Sigmoid colon (tissue), 7 donors: ENCODE data around the gene PAPLN. TPM values are rescaled to one million over a fixed set of nuclear protein-coding genes. Genes with fewer than 3 reads are reported as not detected.

Source experiments
- DNase-seq: peaks from one replicate; pipeline ENCODE4 v3.0.0-alpha.2; 2019
- H3K27ac ChIP-seq, 4 donors: fragments of 200-600 bp; sonication (generic); one replicate each; pipeline ENCODE4 v1.5.1; 2016 to 2019; ENCODE audit warnings: mild to moderate bottlenecking in 1 of 4
- H3K27me3 ChIP-seq, 3 donors: fragments of 200-600 bp; sonication (generic); one replicate each; pipeline ENCODE4 v1.5.1; 2019; ENCODE audit warnings: mild to moderate bottlenecking in 1 of 3
- H3K36me3 ChIP-seq, 4 donors: fragments of 200-600 bp; sonication (generic); one replicate each; pipeline ENCODE4 v1.5.1; 2016 to 2019
- H3K4me1 ChIP-seq, 4 donors: fragments of 200-600 bp; sonication (generic); one replicate each; pipeline ENCODE4 v1.5.1; 2017 to 2019
- H3K4me3 ChIP-seq, 4 donors: fragments of 200-600 bp; sonication (generic); one replicate each; pipeline ENCODE4 v1.5.1; 2017 to 2019; ENCODE audit warnings: mild to moderate bottlenecking in 2 of 4, moderate library complexity in 1 of 4
- H3K9me3 ChIP-seq, 4 donors: fragments of 200-600 bp in 3 of 4; sonication (generic) in 3 of 4; one replicate each; pipeline versions ENCODE4 v1.5.1 to v1.6.1; 2013 to 2019
- CTCF ChIP-seq, 4 experiments: fragments of 450-650 bp in 3 of 4; fragments of 200-600 bp in 1 of 4; IDR thresholded peaks; one replicate each; pipeline ENCODE4 v1.5.1; 2016 to 2019; ENCODE audit warnings: antibody characterized with exemption in 4 of 4, mild to moderate bottlenecking in 3 of 4, moderate library complexity in 2 of 4
- EP300 ChIP-seq, 4 donors: sonication (generic); formaldehyde crosslinking; IDR thresholded peaks; one replicate each; pipeline ENCODE4 v1.6.1; 2017; ENCODE audit warnings: antibody characterized with exemption in 4 of 4
- POLR2A ChIP-seq, 2 donors: fragments of 450-650 bp; IDR thresholded peaks; one replicate each; pipeline ENCODE4 v1.6.1; 2016; ENCODE audit warnings: antibody characterized with exemption in 2 of 2, mild to moderate bottlenecking in 2 of 2, moderate library complexity in 2 of 2
- POLR2AphosphoS5 ChIP-seq, 4 donors: sonication (generic); formaldehyde crosslinking; IDR thresholded peaks; one replicate each; pipeline ENCODE4 v1.6.1; 2017; ENCODE audit warnings: antibody characterized with exemption in 4 of 4
- WGBS, 2 donors: extraction: QIAGEN DNeasy Blood & Tissue Kit; methylation state at CpG; one replicate each; pipeline ENCODE4 v1.1.7; 2013; 5-methylcytosine and 5-hydroxymethylcytosine counted together
- intact Hi-C: fragments of 100-400 bp; cut with DNase I; formaldehyde crosslinking; loops from one replicate; pipeline ENCODE4 v1.15.1; 2023
- polyA plus RNA-seq, 3 donors: library from polyadenylated mRNA; stranded (reverse); fragments of 200-250 nt; gene quantifications; one replicate each; pipeline ENCODE4 v1.2.3, GENCODE V29; 2013
- total RNA-seq, 4 donors: library from RNA; depleted of rRNA; stranded (reverse); fragments of >200 nt; gene quantifications; one replicate each; pipeline ENCODE4 v1.1.0, GENCODE V29; 2016
- donor health status: healthy with polysubstance abuse.
- donor health status: Bipolar disorder and iron deficiency.
- donor health status: healthy.

PAPLN gene
- total and polyA plus RNA-seq, 7 donors: 0.46 to 52.1 (median 13.6) TPM

- no peaks in the 10 kb centered on the region for H3K9me3 ChIP-seq
- 68 to 79% methylated on average over 6 of the region's 6 CpGs for WGBS, 2 donors
- peak in 2 of 4 donors; percentile 31 to 52 for TF ChIP-seq POLR2AphosphoS5 (IDR thresholded peaks at IDR 0.05)
- no peak for TF ChIP-seq CTCF (IDR thresholded peaks at IDR 0.05)
- TF ChIP-seq EP300 (IDR thresholded peaks at IDR 0.05): peak in 1 of 4 donors; percentile 21
- TF ChIP-seq POLR2A (IDR thresholded peaks at IDR 0.05): no peak
Observed at GRCh38 chr14:73242357-73242901, 5.1 kb downstream of the PAPLN start.

GRCh38 chr14:73243341-73243740 is 6.0 kb downstream of the PAPLN start:
- WGBS, 2 donors: 46 to 82% methylated on average over 3 of the region's 3 CpGs
- Histone ChIP-seq H3K36me3 (peaks cover 0 to 4% (median 0%) of the 10 kb centered on the region in 4 donors), H3K4me1 (peaks cover 0 to 50% (median 47%) of the 10 kb centered on the region in 4 donors), H3K4me3 (no peak overlapping the region), H3K27me3 (peaks cover 0 to 31% (median 7%) of the 10 kb centered on the region in 3 donors), H3K27ac (peak overlapping the region; percentile 37 to 82 (median 60)), H3K9me3 (no peaks in the 10 kb centered on the region)
- TF ChIP-seq POLR2A (IDR thresholded peaks at IDR 0.05): no peak
- no peak for TF ChIP-seq POLR2AphosphoS5 (IDR thresholded peaks at IDR 0.05)
- TF ChIP-seq CTCF (IDR thresholded peaks at IDR 0.05): no peak
- no peak for TF ChIP-seq EP300 (IDR thresholded peaks at IDR 0.05)
- no peak for DNase-seq
- intact Hi-C loops: no loop called here

More at GRCh38 chr14:73242357-73242901, 5.1 kb downstream of the PAPLN start:
- intact Hi-C loops: no loop called here
- peaks cover 0 to 4% (median 0%) of the 10 kb centered on the region in 4 donors for H3K36me3 ChIP-seq
- peak overlapping the region; percentile 37 to 82 (median 60) for H3K27ac ChIP-seq
- H3K4me1 ChIP-seq: peaks cover 0 to 59% (median 57%) of the 10 kb centered on the region in 4 donors
- H3K27me3 ChIP-seq: peaks cover 8 to 40% (median 11%) of the 10 kb centered on the region in 3 donors
- H3K4me3 ChIP-seq: peak overlapping the region in 3 of 4 donors; percentile 7 to 22 (median 19)
- DNase-seq: no peak

- H3K27ac ChIP-seq: peak overlapping the region in 1 of 4 donors; percentile 82
- WGBS, 2 donors: 93 to 98% methylated on average over 2 of the region's 2 CpGs
- peaks cover 0 to 4% (median 0%) of the 10 kb centered on the region in 4 donors for H3K36me3 ChIP-seq
- TF ChIP-seq EP300 (IDR thresholded peaks at IDR 0.05) (no peak), POLR2AphosphoS5 (IDR thresholded peaks at IDR 0.05) (no peak), POLR2A (IDR thresholded peaks at IDR 0.05) (no peak), CTCF (IDR thresholded peaks at IDR 0.05) (no peak)
- no peak for DNase-seq
- H3K27me3 ChIP-seq: peaks cover 0 to 27% (median 7%) of the 10 kb centered on the region in 3 donors
- H3K4me3 ChIP-seq: no peak overlapping the region
- H3K9me3 ChIP-seq: no peaks in the 10 kb centered on the region
- H3K4me1 ChIP-seq: peaks cover 0 to 46% (median 43%) of the 10 kb centered on the region in 4 donors
- intact Hi-C loops: no loop called here
Observed at GRCh38 chr14:73243748-73244147, 6.4 kb downstream of the PAPLN start.

- H3K4me1 ChIP-seq: peaks cover 0 to 39% (median 35%) of the 10 kb centered on the region in 4 donors
- H3K36me3 ChIP-seq: peaks cover 0 to 4% (median 0%) of the 10 kb centered on the region in 4 donors
- intact Hi-C loops: no loop called here
- no peak for DNase-seq
- WGBS, 2 donors: 72 to 88% methylated on average over 14 of the region's 14 CpGs
- H3K27me3 ChIP-seq: peaks cover 0 to 25% (median 7%) of the 10 kb centered on the region in 3 donors
- no peaks in the 10 kb centered on the region for H3K9me3 ChIP-seq
- no peak overlapping the region for H3K27ac ChIP-seq
- no peak for TF ChIP-seq EP300 (IDR thresholded peaks at IDR 0.05)
- no peak for TF ChIP-seq POLR2AphosphoS5 (IDR thresholded peaks at IDR 0.05)
- TF ChIP-seq CTCF (IDR thresholded peaks at IDR 0.05): no peak
- no peak for TF ChIP-seq POLR2A (IDR thresholded peaks at IDR 0.05)
- H3K4me3 ChIP-seq: no peak overlapping the region
Observed at GRCh38 chr14:73244541-73245290, 7.4 kb downstream of the PAPLN start.
